HG03354 (cell line): ENCODE measurements around the gene CACNA2D1.
"Not testable (repeated sequence)": the region's sequence is repeated elsewhere in the genome, so short reads cannot be mapped to it uniquely, and the experiment has no call there.

Experiments
- ATAC-seq: cut with Tn5 transposase; IDR thresholded peaks from one replicate; pipeline ENCODE4 v1.9.1; 2021; ENCODE audit warnings: mild to moderate bottlenecking; ENCODE audit not compliant: unreplicated experiment, poor library complexity, severe bottlenecking

The CACNA2D1 gene

GRCh38 chr7:82153776-82154175, 289.8 kb downstream of the CACNA2D1 start:
- ATAC-seq = no peak

GRCh38 chr7:82152858-82153257, 290.7 kb downstream of the CACNA2D1 start:
- ATAC-seq = no peak

- ATAC-seq = no peak
These were observed 297.1 kb downstream of the CACNA2D1 start for GRCh38 chr7:82146491-82146890.

GRCh38 chr7:82142263-82142864, 301.2 kb downstream of the CACNA2D1 start:
- no peak for ATAC-seq

- ATAC-seq = no peak
These were observed 302.1 kb downstream of the CACNA2D1 start for GRCh38 chr7:82141427-82141826.

- not testable (repeated sequence) for ATAC-seq
These were observed 303.0 kb downstream of the CACNA2D1 start for GRCh38 chr7:82140608-82141007.

GRCh38 chr7:82131215-82131614, 312.4 kb downstream of the CACNA2D1 start:
- ATAC-seq = no peak

- no peak for ATAC-seq
These were observed 314.5 kb downstream of the CACNA2D1 start for GRCh38 chr7:82129091-82129490.

GRCh38 chr7:82128546-82128945, 315.0 kb downstream of the CACNA2D1 start:
- ATAC-seq = no peak

GRCh38 chr7:82126576-82126975, 317.0 kb downstream of the CACNA2D1 start:
- ATAC-seq = no peak

GRCh38 chr7:82124445-82124844, 319.1 kb downstream of the CACNA2D1 start:
- ATAC-seq = no peak

GRCh38 chr7:82122275-82122674, 321.3 kb downstream of the CACNA2D1 start:
- no peak for ATAC-seq

GRCh38 chr7:82114237-82114636, 329.3 kb downstream of the CACNA2D1 start:
- ATAC-seq = no peak

- ATAC-seq = no peak
These were observed 333.3 kb downstream of the CACNA2D1 start for GRCh38 chr7:82110146-82110840.

GRCh38 chr7:82109288-82109687, 334.3 kb downstream of the CACNA2D1 start:
- no peak for ATAC-seq

- ATAC-seq = no peak
These were observed 337.4 kb downstream of the CACNA2D1 start for GRCh38 chr7:82106201-82106600.

- no peak for ATAC-seq
These were observed 338.1 kb downstream of the CACNA2D1 start for GRCh38 chr7:82105463-82105862.

GRCh38 chr7:82098414-82098813, 345.2 kb downstream of the CACNA2D1 start:
- no peak for ATAC-seq

GRCh38 chr7:82091126-82091684, 352.4 kb downstream of the CACNA2D1 start:
- ATAC-seq = no peak

GRCh38 chr7:82087099-82087498, 356.5 kb downstream of the CACNA2D1 start:
- no peak for ATAC-seq

- ATAC-seq = no peak
These were observed 358.5 kb downstream of the CACNA2D1 start for GRCh38 chr7:82085116-82085515.
